ENCODE measurements around the gene SCLT1. TPM values are rescaled to one million over a fixed set of nuclear protein-coding genes. Genes with fewer than 3 reads are reported as not detected.

Gene SCLT1
- total RNA-seq, 1 experiment from 2014 or later, result 13.7 TPM

DNA sequence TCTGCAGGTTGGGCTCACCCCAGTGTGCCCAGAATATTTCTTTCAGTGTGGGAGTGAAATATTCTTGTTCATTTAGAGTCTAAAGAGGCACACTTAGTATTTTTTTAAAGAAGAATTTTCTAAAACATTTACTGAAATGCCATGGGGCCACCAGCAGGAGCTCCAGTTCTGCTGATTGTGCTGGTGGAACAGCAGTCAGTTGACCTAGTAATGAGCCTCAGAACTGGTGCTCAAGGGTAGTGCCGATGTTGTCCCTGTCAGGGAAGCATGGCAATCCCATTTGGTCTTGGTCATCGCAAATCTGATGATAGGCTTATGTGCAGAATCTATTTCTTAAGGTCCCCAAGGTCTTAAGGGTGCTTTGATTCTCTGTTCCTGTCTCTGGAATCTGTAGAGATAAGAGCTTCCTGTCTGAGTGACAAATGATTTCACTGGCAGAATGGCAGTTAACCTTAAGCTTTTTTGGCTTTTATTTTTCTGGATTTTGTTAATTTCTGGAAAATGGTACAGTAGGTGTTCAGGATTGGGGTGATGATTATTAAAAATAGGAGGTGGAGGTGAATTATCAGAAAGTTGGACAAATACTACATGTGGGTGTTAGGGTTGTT, 252.5 kb downstream of the SCLT1 start:
- Histone ChIP-seq H3K36me3 (replicated peaks; ENCODE audit: control insufficient read depth, insufficient read depth, low read length) (peaks cover 30% of the 10 kb centered on the region), H3K4me3 (ENCODE audit: insufficient read depth, low read depth, low read length) (no peak overlapping the region), H3K27me3 (ENCODE audit: control insufficient read depth, insufficient read depth, low read length) (no peaks in the 10 kb centered on the region)
- no peak for DNase-seq

DNA sequence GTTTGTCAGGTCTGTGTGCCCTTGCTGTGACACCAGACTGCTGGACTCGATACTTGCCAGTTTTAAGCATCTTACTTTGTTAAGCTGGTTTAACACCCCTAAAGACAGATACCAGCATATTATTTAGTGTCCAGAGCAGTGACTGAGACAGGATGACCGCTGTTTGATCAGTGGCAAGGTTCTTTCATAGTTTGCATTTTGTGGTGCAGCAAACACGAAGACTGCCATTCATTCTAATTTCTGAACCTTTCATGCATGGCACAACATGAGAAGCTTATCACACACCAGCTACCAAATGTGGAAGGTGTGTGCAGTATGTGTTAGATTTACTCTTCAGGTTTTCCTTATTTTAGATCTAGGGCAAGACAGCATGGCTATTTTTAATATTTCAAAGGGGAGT, 255.7 kb downstream of the SCLT1 start:
- H3K36me3 ChIP-seq (replicated peaks; ENCODE audit: control insufficient read depth, insufficient read depth, low read length), result peaks cover 27% of the 10 kb centered on the region
- no peaks in the 10 kb centered on the region for H3K27me3 ChIP-seq (ENCODE audit: control insufficient read depth, insufficient read depth, low read length)
- no peak overlapping the region for H3K4me3 ChIP-seq (ENCODE audit: insufficient read depth, low read depth, low read length)
- no peak for DNase-seq

DNA sequence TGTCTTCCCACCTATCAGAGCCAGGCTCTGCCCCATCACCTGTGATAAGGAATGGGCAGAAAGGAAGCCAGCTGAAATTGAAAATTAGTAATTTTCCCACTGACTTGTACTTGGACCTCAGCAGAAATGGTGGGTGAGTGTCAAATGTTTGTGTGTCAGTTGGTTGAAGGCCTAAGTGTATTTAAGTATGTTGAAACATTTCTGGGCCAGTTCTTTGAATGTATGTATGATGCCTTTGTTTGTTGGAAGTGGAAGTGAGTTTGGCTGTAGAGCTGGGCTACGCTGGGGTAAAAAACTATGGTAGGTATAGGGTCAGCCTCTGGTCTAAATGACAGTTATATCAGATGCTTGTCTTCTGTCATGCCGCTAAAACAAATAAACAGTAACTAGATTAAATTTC, 256.1 kb downstream of the SCLT1 start:
- Histone ChIP-seq H3K36me3 (replicated peaks; ENCODE audit: control insufficient read depth, insufficient read depth, low read length) (peaks cover 29% of the 10 kb centered on the region), H3K27me3 (ENCODE audit: control insufficient read depth, insufficient read depth, low read length) (no peaks in the 10 kb centered on the region), H3K4me3 (ENCODE audit: insufficient read depth, low read depth, low read length) (no peak overlapping the region)
- no peak for DNase-seq

DNA sequence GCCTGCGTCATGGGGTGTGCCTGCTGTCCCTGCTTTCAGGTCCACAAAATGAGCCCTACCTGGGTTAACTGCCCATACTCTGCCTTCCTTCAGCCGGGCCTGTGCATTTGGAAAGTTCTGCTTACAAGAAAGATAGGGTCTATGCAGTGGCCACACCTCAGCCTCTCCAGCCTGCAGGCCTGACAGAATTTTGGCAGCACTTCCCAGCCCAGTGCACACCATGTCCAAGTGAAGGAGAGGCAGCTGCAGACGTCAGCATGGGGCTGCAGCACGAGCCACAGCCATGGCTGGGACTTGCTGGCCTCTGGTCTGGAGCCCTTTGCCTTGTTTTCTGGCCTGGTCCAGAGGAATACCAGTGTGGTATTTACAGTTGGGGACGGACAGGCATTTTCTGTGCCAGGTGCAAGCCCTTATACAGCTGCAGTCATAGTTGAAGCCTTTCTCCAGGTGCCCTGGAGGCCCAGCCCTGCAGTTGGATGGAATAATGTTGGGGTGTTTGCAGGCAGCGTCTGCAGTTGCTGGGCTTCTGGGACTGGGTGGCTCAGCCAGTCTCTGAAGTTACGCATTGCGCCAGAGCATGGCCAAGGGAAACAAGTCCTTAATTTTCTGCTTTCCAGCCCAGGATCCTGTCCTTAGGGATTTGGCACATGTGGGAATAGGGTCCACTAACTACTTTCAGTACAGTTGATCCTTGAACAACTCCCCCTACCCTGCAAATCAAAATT, 257.7 kb downstream of the SCLT1 start:
- no peak for DNase-seq
- Histone ChIP-seq H3K27me3 (ENCODE audit: control insufficient read depth, insufficient read depth, low read length) (no peaks in the 10 kb centered on the region), H3K4me3 (ENCODE audit: insufficient read depth, low read depth, low read length) (no peak overlapping the region), H3K36me3 (replicated peaks; ENCODE audit: control insufficient read depth, insufficient read depth, low read length) (peaks cover 31% of the 10 kb centered on the region)

Other genes starting within 250 kb of the SCLT1 start
- gene C4orf33, start 2.6 kb upstream of the SCLT1 start, total RNA-seq (2014; rRNA removed; shearing (Covaris generic)), result 6.4 and 8.9 TPM in 2 replicates

Measured in H7 (cell line).